HAP-1 (cell line): ENCODE data around the gene KCTD5.
A peak's percentile ranks its signal among the peaks of the same experiment; 100 is the strongest.

ENCODE experiments used
- DNase-seq, 2 experiments: peaks; one replicate each; pipeline ENCODE4 v3.0.0-alpha.2; 2016 to 2020; ENCODE audit warnings: low spot score in 2 of 2
- H3K27me3 ChIP-seq: fragments of 250-450 bp; sonication (Bioruptor Pico); 2 replicates; pipeline ENCODE4 v1.5.1; 2020; ENCODE audit warnings: low read depth, mild to moderate bottlenecking, moderate library complexity
- H3K36me3 ChIP-seq: fragments of 250-450 bp; sonication (Bioruptor Pico); replicated peaks from 2 replicates; pipeline ENCODE4 v1.5.1; 2020; ENCODE audit warnings: mild to moderate bottlenecking
- H3K4me1 ChIP-seq: fragments of 250-450 bp; sonication (Bioruptor Pico); 2 replicates; pipeline ENCODE4 v1.5.1; 2020; ENCODE audit warnings: mild to moderate bottlenecking
- H3K4me3 ChIP-seq: fragments of 250-450 bp; sonication (Bioruptor Pico); 2 replicates; pipeline ENCODE4 v1.5.1; 2020; ENCODE audit warnings: mild to moderate bottlenecking, moderate library complexity
- H3K9me3 ChIP-seq: fragments of 250-450 bp; sonication (Bioruptor Pico); 2 replicates; pipeline ENCODE4 v1.5.1; 2020; ENCODE audit warnings: mild to moderate bottlenecking, moderate library complexity
- in situ Hi-C: fragments of 300-500 bp; cut with MboI; formaldehyde crosslinking; loops from 3 replicates; pipeline ENCODE4 v1.14.3; 2020; ENCODE audit warnings: low sequenced_read_pairs, inconsistent platforms, mixed read lengths

KCTD5 gene

GRCh38 chr16:2743007-2743810 lies 60.9 kb downstream of the KCTD5 start:
- Histone ChIP-seq H3K36me3 (no peaks in the 10 kb centered on the region), H3K27me3 (no peaks in the 10 kb centered on the region), H3K4me1 (no peaks in the 10 kb centered on the region), H3K9me3 (no peaks in the 10 kb centered on the region), H3K4me3 (no peak overlapping the region)
- no peak for DNase-seq
- in situ Hi-C loops, result no loop called here

GRCh38 chr16:2744711-2745110 lies 62.4 kb downstream of the KCTD5 start:
- Histone ChIP-seq H3K4me1 (no peaks in the 10 kb centered on the region), H3K9me3 (no peaks in the 10 kb centered on the region), H3K4me3 (no peak overlapping the region), H3K27me3 (no peaks in the 10 kb centered on the region), H3K36me3 (no peaks in the 10 kb centered on the region)
- no peak for DNase-seq
- in situ Hi-C loops, result no loop called here

- H3K4me3 ChIP-seq, result no peak overlapping the region
- in situ Hi-C loops, result no loop called here
- no peak for DNase-seq
- no peaks in the 10 kb centered on the region for H3K27me3 ChIP-seq
- no peaks in the 10 kb centered on the region for H3K4me1 ChIP-seq
- no peaks in the 10 kb centered on the region for H3K9me3 ChIP-seq
- no peaks in the 10 kb centered on the region for H3K36me3 ChIP-seq
Observed at GRCh38 chr16:2745116-2745890, 63.0 kb downstream of the KCTD5 start.

- no peaks in the 10 kb centered on the region for H3K27me3 ChIP-seq
- DNase-seq, result no peak
- in situ Hi-C loops, result no loop called here
- peaks cover 3% of the 10 kb centered on the region for H3K4me1 ChIP-seq
- H3K4me3 ChIP-seq, result no peak overlapping the region
- H3K36me3 ChIP-seq, result no peaks in the 10 kb centered on the region
- no peaks in the 10 kb centered on the region for H3K9me3 ChIP-seq
Observed at GRCh38 chr16:2745961-2746360, 63.6 kb downstream of the KCTD5 start.

GRCh38 chr16:2748757-2749455 lies 66.6 kb downstream of the KCTD5 start:
- Histone ChIP-seq H3K27me3 (0 out of 2 replicates have a peak, but pooled peaks cover 3% of the 10 kb centered on the region), H3K36me3 (peaks cover 8% of the 10 kb centered on the region), H3K4me3 (no peak overlapping the region), H3K9me3 (no peaks in the 10 kb centered on the region), H3K4me1 (peaks cover 14% of the 10 kb centered on the region)
- DNase-seq, result no peak
- in situ Hi-C loops, result no loop called here

DNA sequence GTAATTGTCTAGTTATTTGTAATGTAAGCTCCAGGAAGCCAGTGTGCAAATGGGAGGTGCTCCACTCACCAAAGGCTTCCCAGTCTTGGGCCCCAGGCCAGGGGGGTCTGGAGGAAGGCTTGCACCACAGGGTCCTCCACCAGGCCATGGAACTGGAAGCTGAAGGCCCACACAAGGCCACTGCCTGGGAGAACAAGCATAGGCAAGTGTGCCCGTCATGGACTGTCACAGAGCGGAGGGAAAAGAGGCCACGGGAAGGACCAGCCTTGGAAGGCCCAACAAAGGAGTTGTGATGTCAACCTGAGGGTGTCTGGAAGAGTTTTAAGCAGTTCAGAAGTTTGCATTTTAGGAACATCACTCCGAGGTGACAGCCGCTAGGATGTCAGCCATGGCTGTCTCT lies 67.2 kb downstream of the KCTD5 start:
- Histone ChIP-seq H3K4me1 (peaks cover 14% of the 10 kb centered on the region), H3K27me3 (0 out of 2 replicates have a peak, but pooled peaks cover 3% of the 10 kb centered on the region), H3K4me3 (no peak overlapping the region), H3K9me3 (no peaks in the 10 kb centered on the region), H3K36me3 (peaks cover 9% of the 10 kb centered on the region)
- DNase-seq, result no peak
- in situ Hi-C loops, result no loop called here

DNA sequence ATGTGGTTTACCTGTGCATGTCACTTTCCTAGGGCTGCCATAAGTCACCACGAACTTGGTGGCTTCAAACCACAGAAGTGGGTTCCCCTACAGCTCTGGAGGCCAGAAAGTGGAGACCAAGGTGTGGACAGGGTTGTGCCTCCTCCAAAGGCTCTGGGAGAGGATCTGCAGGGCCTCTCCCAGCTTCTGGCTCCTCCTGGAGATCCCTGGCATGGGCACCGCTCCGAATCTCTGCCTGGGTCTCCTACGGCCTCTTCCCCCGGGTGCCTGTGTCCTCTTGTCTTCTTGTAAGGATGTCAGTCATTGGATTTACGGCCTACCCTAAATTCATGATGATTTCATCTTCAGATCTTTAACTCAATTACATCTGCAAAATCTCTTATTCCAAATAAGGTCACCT lies 67.6 kb downstream of the KCTD5 start:
- Histone ChIP-seq H3K4me1 (peaks cover 16% of the 10 kb centered on the region), H3K27me3 (0 out of 2 replicates have a peak, but pooled peaks cover 3% of the 10 kb centered on the region), H3K4me3 (no peak overlapping the region), H3K36me3 (peaks cover 11% of the 10 kb centered on the region), H3K9me3 (no peaks in the 10 kb centered on the region)
- no peak for DNase-seq
- in situ Hi-C loops, result no loop called here

- peaks cover 17% of the 10 kb centered on the region for H3K4me1 ChIP-seq
- H3K27me3 ChIP-seq, result 0 out of 2 replicates have a peak, but pooled peaks cover 3% of the 10 kb centered on the region
- DNase-seq, result peak; percentile 72 to 86
Observed at GRCh38 chr16:2751577-2752034, 69.3 kb downstream of the KCTD5 start.

GRCh38 chr16:2752035-2752849 lies 69.9 kb downstream of the KCTD5 start, which contains the start of gene SRRM2:
Gene SRRM2, plus strand, starts transcription at chr16:2752638. Its CDS starts 3,727 bp downstream, at chr16:2756365.
- H3K36me3 ChIP-seq, result peaks cover 34% of the 10 kb centered on the region
- H3K9me3 ChIP-seq, result no peaks in the 10 kb centered on the region
- in situ Hi-C loops, result no loop called here
- peaks cover 17% of the 10 kb centered on the region for H3K4me1 ChIP-seq
- 0 out of 2 replicates have a peak, but pooled peaks cover 3% of the 10 kb centered on the region for H3K27me3 ChIP-seq
- DNase-seq, result peak; percentile 87 to 96
- H3K4me3 ChIP-seq, result peak within 1 kb of the TSS; percentile 96

More at GRCh38 chr16:2751577-2752034, 69.3 kb downstream of the KCTD5 start:
- peaks cover 28% of the 10 kb centered on the region for H3K36me3 ChIP-seq
- H3K9me3 ChIP-seq, result no peaks in the 10 kb centered on the region
- in situ Hi-C loops, result no loop called here
- H3K4me3 ChIP-seq, result peak overlapping the region; percentile 96

GRCh38 chr16:2752850-2753732 lies 70.8 kb downstream of the KCTD5 start:
- in situ Hi-C loops, result no loop called here
- DNase-seq, result peak; percentile 65 to 83
- Histone ChIP-seq H3K36me3 (peaks cover 42% of the 10 kb centered on the region), H3K4me3 (peak overlapping the region; percentile 96), H3K4me1 (peaks cover 17% of the 10 kb centered on the region), H3K9me3 (no peaks in the 10 kb centered on the region), H3K27me3 (0 out of 2 replicates have a peak, but pooled peaks cover 3% of the 10 kb centered on the region)

- H3K4me1 ChIP-seq, result peaks cover 17% of the 10 kb centered on the region
- H3K4me3 ChIP-seq, result peak overlapping the region; percentile 96
- no peaks in the 10 kb centered on the region for H3K9me3 ChIP-seq
- DNase-seq, result no peak
- peaks cover 48% of the 10 kb centered on the region for H3K36me3 ChIP-seq
- 0 out of 2 replicates have a peak, but pooled peaks cover 3% of the 10 kb centered on the region for H3K27me3 ChIP-seq
- in situ Hi-C loops, result no loop called here
Observed at GRCh38 chr16:2753733-2754020, 71.4 kb downstream of the KCTD5 start.

DNA sequence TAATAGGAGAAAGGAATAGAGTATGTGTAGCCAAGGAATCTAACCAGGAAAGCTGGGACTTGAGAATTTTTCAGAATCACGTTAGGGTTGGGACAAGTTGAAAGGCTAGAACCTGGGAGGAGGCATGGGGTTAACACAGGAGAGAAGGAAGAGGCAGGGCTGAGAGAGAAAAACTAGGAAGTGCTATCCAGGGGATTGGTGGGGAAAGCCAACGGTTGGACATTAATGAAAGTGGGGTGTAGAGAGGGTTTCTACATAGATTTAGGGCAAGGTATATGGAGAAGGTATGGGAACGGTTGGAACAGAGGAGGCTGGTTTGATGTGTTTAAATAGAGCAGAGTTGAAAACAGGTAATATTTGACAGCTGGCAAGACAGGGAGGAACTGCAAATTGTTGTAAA lies 72.8 kb downstream of the KCTD5 start:
- Histone ChIP-seq H3K27me3 (0 out of 2 replicates have a peak, but pooled peaks cover 3% of the 10 kb centered on the region), H3K4me3 (peak overlapping the region; percentile 96; the same call in 1 of the 2 replicates), H3K4me1 (peaks cover 17% of the 10 kb centered on the region), H3K36me3 (peaks cover 63% of the 10 kb centered on the region), H3K9me3 (no peaks in the 10 kb centered on the region)
- in situ Hi-C loops, result no loop called here
- no peak for DNase-seq
